RWPE2 (cell line): Measurements from ENCODE around the gene PIK3R5.

Experiments used
- ATAC-seq: fragments of 200-7000 bp; cut with Tn5 transposase; 3 replicates; pipeline ENCODE4 v1.9.1; 2021; ENCODE audit warnings: low read depth
- DNase-seq: peaks from one replicate; pipeline ENCODE4 v3.0.0-alpha.2; 2020; ENCODE audit warnings: low spot score
- H3K27ac ChIP-seq: fragments of 450-650 bp; 2 replicates; pipeline ENCODE4 v1.5.1; 2017; ENCODE audit warnings: mild to moderate bottlenecking; ENCODE audit not compliant: poor library complexity, severe bottlenecking
- H3K27me3 ChIP-seq: fragments of 250-450 bp; sonication (Bioruptor Pico); 2 replicates; pipeline ENCODE4 v1.5.1; 2021; ENCODE audit warnings: mild to moderate bottlenecking, moderate library complexity; ENCODE audit not compliant: insufficient read depth, poor library complexity, severe bottlenecking
- H3K36me3 ChIP-seq: fragments of 250-450 bp; sonication (Bioruptor Pico); 2 replicates; pipeline ENCODE4 v1.5.1; 2020; ENCODE audit warnings: low read depth, mild to moderate bottlenecking, moderate library complexity
- H3K4me1 ChIP-seq: fragments of 250-450 bp; sonication (Bioruptor Pico); 2 replicates; pipeline ENCODE4 v1.5.1; 2021; ENCODE audit warnings: mild to moderate bottlenecking, moderate library complexity; ENCODE audit not compliant: insufficient read depth, poor library complexity, severe bottlenecking
- H3K4me3 ChIP-seq: fragments of 250-450 bp; sonication (Bioruptor Pico); 2 replicates; pipeline ENCODE4 v1.5.1; 2021; ENCODE audit warnings: mild to moderate bottlenecking, moderate library complexity; ENCODE audit not compliant: severe bottlenecking
- H3K9me3 ChIP-seq: fragments of 250-450 bp; sonication (Bioruptor Pico); 2 replicates; pipeline ENCODE4 v1.5.1; 2021; ENCODE audit warnings: mild to moderate bottlenecking, moderate library complexity; ENCODE audit not compliant: severe bottlenecking
- TF ChIP-seq, protein P1 (sequence below): fragments of 450-650 bp; IDR thresholded peaks from one replicate; pipeline ENCODE4 v1.5.1; 2017; ENCODE audit warnings: mild to moderate bottlenecking, moderate library complexity; ENCODE audit not compliant: poor library complexity, severe bottlenecking

The PIK3R5 gene

DNA sequence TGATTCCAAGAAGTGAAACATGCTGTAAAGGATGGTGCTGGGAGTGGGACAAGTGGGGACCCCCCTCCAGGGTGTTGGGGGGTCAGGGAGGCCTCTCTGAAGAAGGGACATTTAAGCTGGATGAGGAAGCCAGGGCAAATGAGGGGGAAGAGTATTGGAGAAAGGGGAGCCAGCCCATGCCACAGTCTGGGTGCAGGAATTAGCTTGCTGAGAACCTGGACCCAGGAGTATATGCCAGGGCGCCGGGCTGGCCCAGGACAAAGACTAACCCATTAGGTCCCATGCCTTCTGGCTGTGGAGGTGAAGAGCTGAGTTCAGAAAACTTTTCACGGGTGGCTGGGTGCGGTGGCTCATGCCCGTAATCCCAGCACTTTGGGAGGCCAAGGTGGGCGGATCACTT is 52.4 kb downstream of the PIK3R5 start:
- TF ChIP-seq, protein P1, sequence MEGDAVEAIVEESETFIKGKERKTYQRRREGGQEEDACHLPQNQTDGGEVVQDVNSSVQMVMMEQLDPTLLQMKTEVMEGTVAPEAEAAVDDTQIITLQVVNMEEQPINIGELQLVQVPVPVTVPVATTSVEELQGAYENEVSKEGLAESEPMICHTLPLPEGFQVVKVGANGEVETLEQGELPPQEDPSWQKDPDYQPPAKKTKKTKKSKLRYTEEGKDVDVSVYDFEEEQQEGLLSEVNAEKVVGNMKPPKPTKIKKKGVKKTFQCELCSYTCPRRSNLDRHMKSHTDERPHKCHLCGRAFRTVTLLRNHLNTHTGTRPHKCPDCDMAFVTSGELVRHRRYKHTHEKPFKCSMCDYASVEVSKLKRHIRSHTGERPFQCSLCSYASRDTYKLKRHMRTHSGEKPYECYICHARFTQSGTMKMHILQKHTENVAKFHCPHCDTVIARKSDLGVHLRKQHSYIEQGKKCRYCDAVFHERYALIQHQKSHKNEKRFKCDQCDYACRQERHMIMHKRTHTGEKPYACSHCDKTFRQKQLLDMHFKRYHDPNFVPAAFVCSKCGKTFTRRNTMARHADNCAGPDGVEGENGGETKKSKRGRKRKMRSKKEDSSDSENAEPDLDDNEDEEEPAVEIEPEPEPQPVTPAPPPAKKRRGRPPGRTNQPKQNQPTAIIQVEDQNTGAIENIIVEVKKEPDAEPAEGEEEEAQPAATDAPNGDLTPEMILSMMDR, result no peak
- Histone ChIP-seq H3K4me1 (peaks cover 9% of the 10 kb centered on the region), H3K27ac (no peak overlapping the region), H3K27me3 (no peaks in the 10 kb centered on the region), H3K36me3 (no peaks in the 10 kb centered on the region), H3K9me3 (peaks cover 3% of the 10 kb centered on the region), H3K4me3 (no peak overlapping the region)
- no peak for ATAC-seq
- DNase-seq, result no peak

GRCh38 chr17:8912084-8912981 is 53.2 kb downstream of the PIK3R5 start:
- no peaks in the 10 kb centered on the region for H3K36me3 ChIP-seq
- no peak overlapping the region for H3K4me3 ChIP-seq
- no peak overlapping the region for H3K27ac ChIP-seq
- H3K9me3 ChIP-seq, result no peaks in the 10 kb centered on the region
- H3K27me3 ChIP-seq, result no peaks in the 10 kb centered on the region
- peaks cover 9% of the 10 kb centered on the region for H3K4me1 ChIP-seq
- no peak for ATAC-seq
- TF ChIP-seq, protein P1, result no peak
- DNase-seq, result no peak

DNA sequence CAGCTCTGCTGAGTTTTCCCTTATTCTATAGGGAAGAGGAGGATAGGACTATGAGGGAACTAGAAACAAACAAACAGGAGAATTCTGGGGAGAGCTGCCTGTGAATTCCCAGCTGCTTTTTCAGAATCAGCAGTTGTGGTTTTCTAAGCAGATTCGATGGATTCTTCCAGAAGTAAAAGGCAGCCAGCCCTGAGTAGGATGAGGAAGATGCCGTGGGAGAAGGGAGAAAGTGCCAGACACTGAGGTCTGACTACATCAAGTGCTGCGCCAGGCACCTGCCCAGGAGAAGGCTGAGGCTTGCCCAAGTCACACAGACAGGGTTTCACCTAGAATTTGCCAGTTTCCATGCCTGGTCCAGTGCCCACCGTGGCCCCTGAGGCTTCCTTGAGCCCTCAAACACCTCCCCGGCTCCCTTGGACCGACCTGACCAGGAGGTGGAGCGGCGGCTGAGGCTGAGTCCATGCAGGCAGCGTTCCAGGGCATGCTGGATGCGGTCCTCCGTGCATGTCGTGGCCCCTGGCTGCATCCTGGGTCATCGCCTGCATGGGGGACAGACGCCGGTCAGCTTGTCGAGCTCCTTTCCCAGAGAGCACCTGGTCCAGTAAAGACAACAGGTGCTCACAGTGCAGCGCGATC is 54.4 kb downstream of the PIK3R5 start:
- H3K36me3 ChIP-seq, result no peaks in the 10 kb centered on the region
- peaks cover 5% of the 10 kb centered on the region for H3K4me1 ChIP-seq
- TF ChIP-seq, protein P1, result no peak
- no peak overlapping the region for H3K27ac ChIP-seq
- DNase-seq (no peak), ATAC-seq (no peak)
- no peaks in the 10 kb centered on the region for H3K27me3 ChIP-seq
- no peaks in the 10 kb centered on the region for H3K9me3 ChIP-seq
- no peak overlapping the region for H3K4me3 ChIP-seq

DNA sequence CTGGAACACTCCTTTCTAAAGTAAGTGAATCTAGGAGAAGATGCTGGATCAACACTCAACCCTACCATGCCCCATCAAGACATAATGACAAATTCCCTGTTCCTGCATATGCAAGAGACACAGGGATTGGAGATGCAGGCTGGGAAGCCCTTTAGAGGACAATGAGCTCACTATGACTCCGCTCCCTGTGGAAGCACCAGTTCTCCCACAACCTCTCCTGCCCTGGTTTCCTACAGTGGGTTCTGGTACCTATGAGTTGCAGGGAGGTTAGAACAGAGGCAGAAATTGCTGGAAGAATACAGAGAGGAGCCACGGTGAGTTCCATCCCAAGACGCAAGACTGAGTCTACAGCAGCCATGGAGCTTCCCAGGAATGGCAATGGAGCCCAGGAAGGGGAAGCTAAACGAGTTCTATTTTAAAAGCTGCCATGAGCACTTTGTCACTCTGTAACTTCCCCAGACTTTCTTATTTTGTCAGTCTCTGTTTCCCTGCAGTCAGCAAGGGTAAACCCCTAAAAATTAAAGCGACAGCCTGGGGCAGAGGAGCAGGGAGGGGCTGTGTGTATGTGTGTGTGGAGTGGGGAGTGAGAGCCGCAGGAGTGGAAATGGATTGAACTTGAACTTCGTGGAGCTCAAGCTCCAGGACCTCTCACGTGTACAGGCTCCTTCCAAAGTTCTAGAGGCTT is 55.8 kb downstream of the PIK3R5 start:
- Histone ChIP-seq H3K27me3 (no peaks in the 10 kb centered on the region), H3K4me1 (no peaks in the 10 kb centered on the region), H3K9me3 (no peaks in the 10 kb centered on the region), H3K4me3 (no peak overlapping the region), H3K27ac (no peak overlapping the region), H3K36me3 (no peaks in the 10 kb centered on the region)
- DNase-seq (no peak), ATAC-seq (no peak)
- TF ChIP-seq, protein P1, result no peak
